ENCODE data around the gene PPRC1. TPM values are rescaled to one million over a fixed set of nuclear protein-coding genes. Genes with fewer than 3 reads are reported as not detected.

PPRC1 gene
- total and polyA plus RNA-seq, 7 donors: 4.2 to 39.9 (median 12.5) TPM

DNA sequence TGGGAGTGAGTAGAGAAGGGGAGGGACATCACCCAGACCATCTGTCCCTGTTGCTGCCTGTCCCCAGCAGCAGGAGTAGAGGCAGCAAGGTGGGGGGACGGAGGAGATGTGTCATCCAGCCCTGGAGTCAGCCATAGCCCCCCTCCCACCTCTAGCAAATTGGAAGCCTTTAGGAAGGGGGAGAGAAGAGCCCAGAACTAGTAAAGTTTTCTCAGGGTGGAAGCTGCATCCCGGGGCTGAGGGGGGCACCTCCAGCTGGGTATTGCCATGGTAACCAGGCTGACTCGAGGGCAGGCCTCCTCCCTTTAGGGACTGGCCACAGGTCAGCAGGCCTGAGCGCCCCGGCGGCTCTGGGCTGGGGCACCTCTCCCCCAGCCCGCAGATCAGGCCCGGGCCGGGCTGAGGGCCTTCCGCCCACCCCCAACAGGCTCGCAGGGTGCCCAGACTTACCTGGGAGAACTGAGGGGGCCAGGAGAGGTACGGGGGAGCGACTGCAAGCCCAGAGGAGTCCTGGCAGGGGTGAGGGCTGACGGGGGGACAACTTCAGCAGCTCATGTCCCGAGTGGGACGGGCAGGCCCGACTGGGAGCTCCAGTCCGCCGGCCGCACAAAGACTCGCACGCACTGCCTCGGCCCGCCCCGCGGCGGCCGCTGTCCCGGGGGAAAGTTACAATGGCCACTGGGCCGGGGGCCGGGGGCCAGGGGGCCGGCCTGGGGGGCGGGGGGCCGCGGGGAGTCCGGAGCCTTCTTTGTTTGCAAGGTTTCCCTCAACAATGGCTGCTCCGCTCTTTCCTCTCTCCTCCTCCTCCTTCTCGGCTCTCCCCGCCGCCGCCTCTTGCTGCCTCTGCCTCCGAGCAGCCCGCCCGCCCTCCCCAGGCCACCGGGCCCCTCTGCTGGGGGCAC is 18.6 kb upstream of the PPRC1 start:
- H3K27ac ChIP-seq: peak overlapping the region; percentile 94 to 100 (median 100)
- intact Hi-C loops (cut with DNase I): no loop called here
- WGBS, 2 donors: 1% methylated on average over 45 of the region's 45 CpGs
- no peak for TF ChIP-seq CTCF (IDR thresholded peaks at IDR 0.05)
- no peak for TF ChIP-seq POLR2A (IDR thresholded peaks at IDR 0.05)
- TF ChIP-seq EP300 (IDR thresholded peaks at IDR 0.05): no peak
- TF ChIP-seq POLR2AphosphoS5 (IDR thresholded peaks at IDR 0.05): no peak
- H3K4me1 ChIP-seq: peaks cover 0 to 69% (median 64%) of the 10 kb centered on the region in 4 donors
- H3K36me3 ChIP-seq: peaks cover 21 to 25% (median 23%) of the 10 kb centered on the region in 4 donors
- no peaks in the 10 kb centered on the region for H3K27me3 ChIP-seq
- no peaks in the 10 kb centered on the region for H3K9me3 ChIP-seq
- peak; percentile 75 for DNase-seq
- peak overlapping the region; percentile 59 to 87 (median 74) for H3K4me3 ChIP-seq

DNA sequence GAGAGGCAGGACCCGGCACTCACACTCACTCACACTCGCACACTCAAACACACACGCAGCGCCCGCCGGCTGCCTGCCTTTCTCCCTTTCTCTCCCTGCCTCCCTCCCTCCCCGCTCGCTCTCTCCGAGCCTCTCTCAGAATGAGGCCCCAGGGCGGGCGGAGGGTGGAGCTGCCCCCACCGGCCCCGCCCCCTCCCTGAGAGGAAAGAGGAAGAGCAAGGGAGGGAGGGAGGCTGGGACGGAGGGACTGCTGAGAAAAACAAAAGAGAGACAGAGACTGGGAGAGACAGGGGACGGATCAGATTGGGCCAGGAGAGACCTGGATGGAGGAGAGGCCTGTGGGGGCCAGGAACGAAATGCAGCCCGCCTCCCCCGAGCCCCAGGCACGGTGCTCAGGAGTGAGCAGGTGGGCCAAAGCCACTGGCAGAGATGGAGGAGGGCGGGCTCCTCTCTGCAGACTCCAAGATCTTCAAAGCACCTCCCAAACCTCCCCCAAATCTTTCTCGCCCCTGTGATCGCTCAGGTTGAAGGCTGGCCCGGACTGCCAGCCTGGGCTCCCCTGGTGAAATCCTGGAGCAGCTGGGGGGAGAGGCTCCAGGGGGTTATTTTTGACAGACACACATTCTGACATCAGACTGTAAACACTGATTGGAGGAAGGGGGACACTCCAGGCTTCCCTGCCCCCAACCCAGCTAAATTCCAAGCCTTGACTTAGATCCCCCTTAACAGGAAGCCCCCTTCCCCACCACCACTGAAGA is 17.8 kb upstream of the PPRC1 start:
- intact Hi-C loops (cut with DNase I): loop anchor here (5.0 kb wide), 2 partner anchors 298 to 512 kb away; partner anchors contain the start of gene OGA
- Histone ChIP-seq H3K4me3 (peak overlapping the region; percentile 59 to 87 (median 74)), H3K27me3 (no peaks in the 10 kb centered on the region), H3K27ac (peak overlapping the region; percentile 94 to 100 (median 100)), H3K9me3 (no peaks in the 10 kb centered on the region), H3K36me3 (peaks cover 13 to 17% (median 15%) of the 10 kb centered on the region in 4 donors), H3K4me1 (peaks cover 0 to 73% (median 64%) of the 10 kb centered on the region in 4 donors)
- no peak for TF ChIP-seq EP300 (IDR thresholded peaks at IDR 0.05)
- TF ChIP-seq POLR2AphosphoS5 (IDR thresholded peaks at IDR 0.05): peak; percentile 81 to 95 (median 84)
- TF ChIP-seq POLR2A (IDR thresholded peaks at IDR 0.05): peak; percentile 13 to 61
- WGBS, 2 donors: 1 to 2% methylated on average over 23 of the region's 23 CpGs
- DNase-seq: peak; percentile 94

GRCh38 chr10:102115775-102116174 is 17.1 kb upstream of the PPRC1 start:
- Histone ChIP-seq H3K9me3 (no peaks in the 10 kb centered on the region), H3K4me3 (peak overlapping the region in 2 of 4 donors; percentile 78 to 87), H3K4me1 (peaks cover 0 to 73% (median 64%) of the 10 kb centered on the region in 4 donors), H3K27me3 (no peaks in the 10 kb centered on the region), H3K36me3 (peaks cover 5 to 9% (median 8%) of the 10 kb centered on the region in 4 donors), H3K27ac (peak overlapping the region; percentile 94 to 100 (median 100))
- no peak for DNase-seq
- intact Hi-C loops (cut with DNase I): loop anchor here (5.0 kb wide), 2 partner anchors 298 to 512 kb away; partner anchors contain the start of gene OGA
- 2 to 6% methylated on average over 3 of the region's 3 CpGs for WGBS, 2 donors
- TF ChIP-seq EP300 (IDR thresholded peaks at IDR 0.05) (no peak), CTCF (IDR thresholded peaks at IDR 0.05) (no peak)

- peaks cover 0 to 82% (median 69%) of the 10 kb centered on the region in 4 donors for H3K4me1 ChIP-seq
- peak overlapping the region; percentile 94 to 100 (median 100) for H3K27ac ChIP-seq
- 89 to 92% methylated on average over 1 of the region's 1 CpG for WGBS, 2 donors
- DNase-seq: no peak
- H3K4me3 ChIP-seq: peak overlapping the region; percentile 9 to 94 (median 88)
- peaks cover 0 to under 1% (median 0%) of the 10 kb centered on the region in 4 donors for H3K36me3 ChIP-seq
- H3K9me3 ChIP-seq: no peaks in the 10 kb centered on the region
- H3K27me3 ChIP-seq: no peaks in the 10 kb centered on the region
- TF ChIP-seq POLR2A (IDR thresholded peaks at IDR 0.05) (no peak), EP300 (IDR thresholded peaks at IDR 0.05) (no peak), POLR2AphosphoS5 (IDR thresholded peaks at IDR 0.05) (no peak), CTCF (IDR thresholded peaks at IDR 0.05) (no peak)
- intact Hi-C loops (cut with DNase I): loop anchor here (5.0 kb wide), 2 partner anchors 299 to 511 kb away; partner anchors contain the start of gene OGA
Observed at GRCh38 chr10:102116656-102117055, 16.2 kb upstream of the PPRC1 start.

All from sigmoid colon (tissue), 7 donors.